ENCODE data around the gene IFT27.

DNA sequence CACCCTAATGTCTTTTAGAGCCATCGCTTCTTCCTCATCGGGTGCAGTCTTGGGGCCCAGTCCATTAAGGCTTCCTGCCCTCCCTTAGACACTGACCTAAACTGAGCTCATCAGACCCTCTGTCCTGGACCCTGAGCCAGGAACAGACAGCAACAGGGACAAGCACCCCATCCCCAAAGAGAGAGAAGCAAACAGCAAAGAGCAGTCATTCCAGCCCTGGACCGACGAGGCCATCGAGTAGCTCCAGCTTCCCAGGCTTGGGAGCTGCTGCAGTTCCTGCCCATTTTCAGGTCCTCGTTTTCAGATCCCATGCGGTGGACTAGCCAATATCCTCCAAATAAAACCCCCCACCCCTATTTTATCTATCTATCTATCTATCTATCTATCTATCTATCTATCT lies 46.6 kb downstream of the IFT27 start:
- TF ChIP-seq, protein P1, sequence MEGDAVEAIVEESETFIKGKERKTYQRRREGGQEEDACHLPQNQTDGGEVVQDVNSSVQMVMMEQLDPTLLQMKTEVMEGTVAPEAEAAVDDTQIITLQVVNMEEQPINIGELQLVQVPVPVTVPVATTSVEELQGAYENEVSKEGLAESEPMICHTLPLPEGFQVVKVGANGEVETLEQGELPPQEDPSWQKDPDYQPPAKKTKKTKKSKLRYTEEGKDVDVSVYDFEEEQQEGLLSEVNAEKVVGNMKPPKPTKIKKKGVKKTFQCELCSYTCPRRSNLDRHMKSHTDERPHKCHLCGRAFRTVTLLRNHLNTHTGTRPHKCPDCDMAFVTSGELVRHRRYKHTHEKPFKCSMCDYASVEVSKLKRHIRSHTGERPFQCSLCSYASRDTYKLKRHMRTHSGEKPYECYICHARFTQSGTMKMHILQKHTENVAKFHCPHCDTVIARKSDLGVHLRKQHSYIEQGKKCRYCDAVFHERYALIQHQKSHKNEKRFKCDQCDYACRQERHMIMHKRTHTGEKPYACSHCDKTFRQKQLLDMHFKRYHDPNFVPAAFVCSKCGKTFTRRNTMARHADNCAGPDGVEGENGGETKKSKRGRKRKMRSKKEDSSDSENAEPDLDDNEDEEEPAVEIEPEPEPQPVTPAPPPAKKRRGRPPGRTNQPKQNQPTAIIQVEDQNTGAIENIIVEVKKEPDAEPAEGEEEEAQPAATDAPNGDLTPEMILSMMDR (conservative IDR thresholded peaks at IDR 0.05; ENCODE audit: low read depth, low read length), result no peak
- TF ChIP-seq MAFK (IDR thresholded peaks at IDR 0.05; ENCODE audit: low read depth, low read length), result no peak

Data from IMR-90 (cell line).